Esophagus muscularis mucosa (tissue), 4 donors: ENCODE results near the gene TTC7B. TPM values are rescaled to one million over a fixed set of nuclear protein-coding genes. Genes with fewer than 3 reads are reported as not detected.
A peak's percentile ranks its signal among the peaks of the same experiment; 100 is the strongest.

Experiments
- DNase-seq: peaks from one replicate; pipeline ENCODE4 v3.0.0-alpha.2; 2017; ENCODE audit errors: extremely low spot score
- H3K27ac ChIP-seq, 4 donors: fragments of 200-600 bp; sonication (generic); replicated peaks in 1 of 4; 1 replicate in 3 of 4; 2 replicates in 1 of 4; pipeline ENCODE4 v1.5.1; 2016 to 2019; ENCODE audit warnings: mild to moderate bottlenecking in 1 of 4
- H3K27me3 ChIP-seq, 4 donors: fragments of 200-600 bp; sonication (generic); one replicate each; pipeline versions ENCODE4 v1.5.1 to v1.6.0; 2016 to 2019
- H3K36me3 ChIP-seq, 4 donors: fragments of 200-600 bp; sonication (generic); one replicate each; pipeline ENCODE4 v1.5.1; 2016 to 2019
- H3K4me1 ChIP-seq, 4 donors: fragments of 200-600 bp; sonication (generic); one replicate each; pipeline ENCODE4 v1.5.1; 2016 to 2019
- H3K4me3 ChIP-seq, 4 donors: fragments of 200-600 bp; sonication (generic); 1 replicate in 2 of 4; 2 replicates in 2 of 4; pipeline ENCODE4 v1.5.1; 2016 to 2019; ENCODE audit warnings: mild to moderate bottlenecking in 4 of 4, moderate library complexity in 1 of 4
- H3K9me3 ChIP-seq, 4 donors: fragments of 200-600 bp; sonication (generic); 1 replicate in 3 of 4; 2 replicates in 1 of 4; pipeline ENCODE4 v1.5.1; 2016 to 2019
- EP300 ChIP-seq: sonication (generic); formaldehyde crosslinking; IDR thresholded peaks from one replicate; pipeline ENCODE4 v1.6.1; 2017; ENCODE audit warnings: antibody characterized with exemption
- POLR2A ChIP-seq: fragments of 450-650 bp; IDR thresholded peaks from one replicate; pipeline ENCODE4 v1.6.1; 2017; ENCODE audit warnings: antibody characterized with exemption, moderate library complexity, mild to moderate bottlenecking, low read depth
- POLR2AphosphoS5 ChIP-seq, 2 donors: sonication (generic); formaldehyde crosslinking; IDR thresholded peaks; one replicate each; pipeline ENCODE4 v1.6.1; 2017; ENCODE audit warnings: antibody characterized with exemption in 2 of 2
- WGBS: methylation state at CpG from one replicate; pipeline ENCODE4 v1.1.5; 2018; 5-methylcytosine and 5-hydroxymethylcytosine counted together
- intact Hi-C: fragments of 100-400 bp; cut with DNase I; formaldehyde crosslinking; loops from one replicate; pipeline ENCODE4 v1.15.1; 2023
- total RNA-seq, 4 donors: library from RNA; depleted of rRNA; stranded (reverse); fragments of >200 nt; gene quantifications; one replicate each; pipeline versions ENCODE4 v1.1.0 to v1.2.1, GENCODE V29; 2016
- TF ChIP-seq, protein P1 (sequence below), 3 experiments: fragments of 200-600 bp in 2 of 3; fragments of 450-650 bp in 1 of 3; sonication (generic) in 2 of 3; IDR thresholded peaks; one replicate each; pipeline ENCODE4 v1.5.1; 2017 to 2019; ENCODE audit warnings: antibody characterized with exemption in 3 of 3, mild to moderate bottlenecking in 2 of 3, moderate library complexity in 1 of 3

The TTC7B gene
- total RNA-seq, 4 donors from 2014 or later = 54.4 to 148 (median 113) TPM

DNA sequence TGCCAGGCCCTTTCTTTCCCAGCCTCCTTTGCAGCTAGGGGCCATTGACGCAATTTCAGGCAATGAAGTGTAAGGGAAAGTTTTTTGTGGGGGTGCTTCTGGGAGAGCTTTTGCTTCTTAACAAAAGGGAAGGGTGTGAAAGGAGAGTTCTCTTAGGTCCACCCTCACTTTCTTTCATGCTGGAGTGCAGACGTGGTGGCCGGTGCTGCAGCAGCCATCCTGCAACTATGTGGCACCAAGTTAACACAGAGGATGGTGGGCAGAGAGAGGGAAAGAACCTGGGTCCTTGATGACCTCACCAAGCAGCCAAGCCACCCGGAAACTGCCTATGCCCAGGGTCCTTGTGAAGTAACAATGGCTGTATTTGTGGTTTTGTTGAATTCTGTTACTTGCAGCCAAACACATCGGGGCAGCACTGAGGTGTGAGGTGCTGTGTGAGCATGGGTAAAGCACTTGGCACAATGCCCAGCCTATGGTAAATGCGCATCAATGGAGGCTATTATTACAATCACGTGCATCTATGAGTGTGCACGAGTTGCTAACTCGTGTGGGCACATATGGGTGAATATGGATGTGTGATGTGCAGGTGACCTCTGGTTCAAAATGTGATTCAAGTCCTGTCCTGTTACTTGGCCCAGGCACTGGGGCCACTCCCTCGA is 296.8 kb downstream of the TTC7B start:
- WGBS = 94% methylated on average over 10 of the region's 10 CpGs
- peaks cover 49 to 83% (median 66%) of the 10 kb centered on the region in 4 donors for H3K4me1 ChIP-seq
- H3K36me3 ChIP-seq = no peaks in the 10 kb centered on the region
- no peak for TF ChIP-seq EP300
- TF ChIP-seq POLR2AphosphoS5 (IDR thresholded peaks at IDR 0.05) = no peak
- TF ChIP-seq, protein P1, sequence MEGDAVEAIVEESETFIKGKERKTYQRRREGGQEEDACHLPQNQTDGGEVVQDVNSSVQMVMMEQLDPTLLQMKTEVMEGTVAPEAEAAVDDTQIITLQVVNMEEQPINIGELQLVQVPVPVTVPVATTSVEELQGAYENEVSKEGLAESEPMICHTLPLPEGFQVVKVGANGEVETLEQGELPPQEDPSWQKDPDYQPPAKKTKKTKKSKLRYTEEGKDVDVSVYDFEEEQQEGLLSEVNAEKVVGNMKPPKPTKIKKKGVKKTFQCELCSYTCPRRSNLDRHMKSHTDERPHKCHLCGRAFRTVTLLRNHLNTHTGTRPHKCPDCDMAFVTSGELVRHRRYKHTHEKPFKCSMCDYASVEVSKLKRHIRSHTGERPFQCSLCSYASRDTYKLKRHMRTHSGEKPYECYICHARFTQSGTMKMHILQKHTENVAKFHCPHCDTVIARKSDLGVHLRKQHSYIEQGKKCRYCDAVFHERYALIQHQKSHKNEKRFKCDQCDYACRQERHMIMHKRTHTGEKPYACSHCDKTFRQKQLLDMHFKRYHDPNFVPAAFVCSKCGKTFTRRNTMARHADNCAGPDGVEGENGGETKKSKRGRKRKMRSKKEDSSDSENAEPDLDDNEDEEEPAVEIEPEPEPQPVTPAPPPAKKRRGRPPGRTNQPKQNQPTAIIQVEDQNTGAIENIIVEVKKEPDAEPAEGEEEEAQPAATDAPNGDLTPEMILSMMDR (IDR thresholded peaks at IDR 0.05) = no peak
- no peak for TF ChIP-seq POLR2A
- H3K9me3 ChIP-seq = no peaks in the 10 kb centered on the region
- H3K4me3 ChIP-seq = no peak overlapping the region
- no peak for DNase-seq
- H3K27me3 ChIP-seq = no peaks in the 10 kb centered on the region
- intact Hi-C loops = loop anchor here (5.0 kb wide), 1 partner anchor 178 kb away; no protein-coding TSS in a partner anchor
- peak overlapping the region in 3 of 4 donors; percentile 67 to 90 (median 77) for H3K27ac ChIP-seq

DNA sequence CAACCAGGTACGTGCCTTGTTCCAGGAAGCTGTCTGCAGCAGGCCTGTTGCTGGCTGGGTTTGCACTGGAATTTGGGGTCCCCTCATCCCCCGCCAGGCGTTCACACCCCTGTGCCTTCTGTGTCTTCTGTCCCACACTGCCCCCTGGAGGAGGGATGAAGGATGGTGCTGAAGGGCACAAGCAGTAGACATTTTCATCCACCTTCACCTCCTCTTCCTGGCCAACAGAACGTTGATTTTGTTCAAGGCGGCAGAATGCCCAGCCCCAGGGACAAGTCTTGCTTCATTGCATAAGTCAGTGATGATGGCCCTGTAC is 297.3 kb downstream of the TTC7B start:
- no peak overlapping the region for H3K4me3 ChIP-seq
- TF ChIP-seq, protein P1 (IDR thresholded peaks at IDR 0.05) = peak; percentile 32 to 55 (median 35)
- no peak for TF ChIP-seq POLR2A
- no peak for TF ChIP-seq POLR2AphosphoS5 (IDR thresholded peaks at IDR 0.05)
- no peak for TF ChIP-seq EP300
- DNase-seq = no peak
- H3K9me3 ChIP-seq = no peaks in the 10 kb centered on the region
- H3K4me1 ChIP-seq = peaks cover 48 to 83% (median 65%) of the 10 kb centered on the region in 4 donors
- no peaks in the 10 kb centered on the region for H3K36me3 ChIP-seq
- peak overlapping the region; percentile 66 to 90 (median 72) for H3K27ac ChIP-seq
- intact Hi-C loops = loop anchor here (5.0 kb wide), 1 partner anchor 178 kb away; no protein-coding TSS in a partner anchor
- no peaks in the 10 kb centered on the region for H3K27me3 ChIP-seq
- 82% methylated on average over 4 of the region's 5 CpGs for WGBS

- H3K9me3 ChIP-seq = no peaks in the 10 kb centered on the region
- DNase-seq = no peak
- H3K4me1 ChIP-seq = peaks cover 49 to 83% (median 65%) of the 10 kb centered on the region in 4 donors
- no peaks in the 10 kb centered on the region for H3K27me3 ChIP-seq
- peak overlapping the region; percentile 66 to 90 (median 72) for H3K27ac ChIP-seq
- H3K4me3 ChIP-seq = no peak overlapping the region
- H3K36me3 ChIP-seq = no peaks in the 10 kb centered on the region
- TF ChIP-seq, protein P1 (IDR thresholded peaks at IDR 0.05) = no peak
- TF ChIP-seq POLR2AphosphoS5 (IDR thresholded peaks at IDR 0.05) (no peak), EP300 (no peak)
- intact Hi-C loops = loop anchor here (5.0 kb wide), 1 partner anchor 179 kb away; no protein-coding TSS in a partner anchor
- 54% methylated on average over 12 of the region's 25 CpGs for WGBS
These were observed 297.9 kb downstream of the TTC7B start for GRCh38 chr14:90518069-90518940.

DNA sequence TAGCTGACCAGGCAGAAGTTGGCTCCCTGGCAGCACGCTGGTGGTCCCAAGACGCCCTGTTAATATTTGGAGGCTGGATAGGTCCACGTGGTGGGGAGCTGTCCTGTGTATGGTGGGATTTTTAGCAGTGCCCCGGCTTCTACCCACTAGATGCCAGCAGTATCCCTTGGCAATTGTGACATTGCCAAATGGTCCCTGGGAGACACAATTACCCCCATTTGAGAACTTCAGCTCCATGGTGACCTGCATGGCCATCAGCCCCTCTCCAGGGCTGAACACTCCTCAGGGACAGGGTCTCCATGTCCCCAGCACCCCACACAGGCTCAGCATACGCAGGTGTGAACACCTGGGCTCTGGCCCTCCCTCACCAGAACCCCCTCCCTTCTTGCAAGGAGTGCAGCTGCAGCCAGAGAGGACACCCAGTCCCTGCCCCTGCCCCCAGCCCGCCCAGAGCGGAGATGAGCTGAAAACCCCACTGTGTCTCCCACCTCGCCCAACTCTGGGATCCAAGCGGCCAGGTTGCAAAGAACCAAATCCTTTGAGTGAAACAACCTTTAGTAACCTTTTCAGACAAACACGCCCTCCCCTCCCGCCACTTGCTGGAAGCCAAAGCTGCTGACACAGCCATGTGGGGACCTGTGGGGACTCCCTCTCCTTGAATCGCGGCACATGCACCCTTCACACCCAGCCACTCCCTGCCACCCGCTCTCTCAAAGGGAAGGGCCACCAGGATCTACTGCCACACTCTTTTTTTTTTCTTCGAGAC is 299.0 kb downstream of the TTC7B start:
- H3K4me1 ChIP-seq = peaks cover 49 to 83% (median 65%) of the 10 kb centered on the region in 4 donors
- TF ChIP-seq POLR2AphosphoS5 (IDR thresholded peaks at IDR 0.05) (no peak), POLR2A (no peak), EP300 (no peak)
- TF ChIP-seq, protein P1 (IDR thresholded peaks at IDR 0.05) = no peak
- intact Hi-C loops = loop anchor here (5.0 kb wide), 1 partner anchor 180 kb away; no protein-coding TSS in a partner anchor

More for the DNA sequence above, 299.0 kb downstream of the TTC7B start:
- 80% methylated on average over 15 of the region's 15 CpGs for WGBS
- Histone ChIP-seq H3K9me3 (no peaks in the 10 kb centered on the region), H3K4me3 (no peak overlapping the region), H3K36me3 (no peaks in the 10 kb centered on the region), H3K27ac (peak overlapping the region; percentile 66 to 90 (median 72)), H3K27me3 (no peaks in the 10 kb centered on the region)
- no peak for DNase-seq
